K562 (cell line): Measurements from ENCODE around the gene ZSWIM6. TPM values are rescaled to one million over a fixed set of nuclear protein-coding genes. Genes with fewer than 3 reads are reported as not detected.

Source experiments
- ATAC-seq: fragments of 200-7000 bp; cut with Tn5 transposase; 3 replicates; pipeline ENCODE4 v1.9.1; 2020; ENCODE audit warnings: moderate library complexity
- BruUV-seq: library from RNA; stranded (reverse); fragments of 400-500 nt; replicated peaks from 2 replicates; lab custom pipeline; 2021; lab: Mats Ljungman, UMichigan
- CTCF ChIA-PET: fragments of 300-600 bp; formaldehyde crosslinking; extraction: SDS; loops from one replicate; lab custom pipeline; 2021; ENCODE audit warnings: low intra/inter-chr PET ratio; lab: Yijun Ruan, JAX
- POLR2A ChIA-PET: fragments of 300-600, 350-650 bp; sonication (Branson Sonifier 250); formaldehyde crosslinking; extraction: SDS; loops from one replicate; lab custom pipeline; 2021; ENCODE audit warnings: antibody characterized with exemption, inconsistent platforms; lab: Yijun Ruan, JAX
- DNase-seq, 4 experiments: peaks; one replicate each; pipeline versions ENCODE4 v3.0.0 to v3.0.0-alpha.2; 2011 to 2018; ENCODE audit warnings: low spot score in 3 of 4, mixed read lengths in 3 of 4; ENCODE audit errors: extremely low read depth in 1 of 4
- FAIRE-seq: peaks from 2 replicates; lab custom pipeline; 2011; peaks lifted over from hg19 to GRCh38; lab: Jason Lieb, UNC
- H2AFZ ChIP-seq: 2 replicates; pipeline ENCODE4 v1.6.0; 2011; ENCODE audit warnings: low read depth, low read length, control low read depth, inconsistent platforms
- H3K27ac ChIP-seq: fragments of 200-600 bp; 3 replicates; pipeline ENCODE4 v1.8.0; 2011; ENCODE audit warnings: low read depth, mild to moderate bottlenecking, control low read depth, inconsistent platforms, low read length, moderate library complexity, mixed read lengths; ENCODE audit errors: extremely low read depth
- H3K27me3 ChIP-seq, 2 experiments: fragments of 300-600 bp in 1 of 2; 2 replicates in 1 of 2; 3 replicates in 1 of 2; pipeline versions ENCODE4 v1.6.0 to v1.8.0; 2011; ENCODE audit warnings: inconsistent platforms in 2 of 2, low read length in 2 of 2, mild to moderate bottlenecking in 1 of 2, mixed read lengths in 1 of 2, moderate library complexity in 1 of 2; ENCODE audit not compliant: control insufficient read depth in 2 of 2, insufficient read depth in 2 of 2
- H3K36me3 ChIP-seq: fragments of 300-600 bp; 3 replicates; pipeline ENCODE4 v1.8.0; 2011; ENCODE audit warnings: mild to moderate bottlenecking, low read length, inconsistent platforms; ENCODE audit not compliant: control insufficient read depth, insufficient read depth
- H3K4me1 ChIP-seq, 2 experiments: fragments of 200-600 bp in 1 of 2; replicated peaks in 1 of 2; 2 replicates in 1 of 2; 3 replicates in 1 of 2; pipeline versions ENCODE4 v1.5.1 to v1.8.0; 2011; ENCODE audit warnings: inconsistent platforms in 2 of 2, low read length in 2 of 2, mild to moderate bottlenecking in 1 of 2, mixed read lengths in 1 of 2, moderate library complexity in 1 of 2; ENCODE audit not compliant: control insufficient read depth in 2 of 2, insufficient read depth in 2 of 2
- H3K4me2 ChIP-seq: 2 replicates; pipeline ENCODE4 v1.6.1; 2011; ENCODE audit warnings: low read length, control low read depth, inconsistent platforms, mixed read lengths; ENCODE audit not compliant: insufficient read depth
- H3K4me3 ChIP-seq: fragments of 200-600 bp; sonication (generic), shearing (Covaris generic); 2 replicates; pipeline ENCODE4 v1.5.1; 2016; ENCODE audit warnings: control low read depth, inconsistent platforms
- H3K79me2 ChIP-seq: fragments of 200-600 bp; 3 replicates; pipeline ENCODE4 v1.8.0; 2011; ENCODE audit warnings: low read length, inconsistent platforms; ENCODE audit not compliant: control insufficient read depth, insufficient read depth
- H3K9ac ChIP-seq, 2 experiments: 2 replicates each; pipeline versions ENCODE4 v1.6.0 to v1.6.1; 2011; ENCODE audit warnings: low read depth in 2 of 2, low read length in 2 of 2, control low read depth in 1 of 2, inconsistent platforms in 1 of 2, mild to moderate bottlenecking in 1 of 2, mixed read lengths in 1 of 2; ENCODE audit not compliant: insufficient read depth in 1 of 2
- H3K9me1 ChIP-seq: one replicate; pipeline ENCODE4 v1.6.0; 2011; ENCODE audit warnings: inconsistent platforms, mild to moderate bottlenecking, low read length, moderate library complexity; ENCODE audit not compliant: control insufficient read depth, insufficient read depth
- H3K9me3 ChIP-seq: replicated peaks from 2 replicates; pipeline ENCODE4 v1.5.1; 2011; ENCODE audit warnings: low read depth, low read length, inconsistent platforms; ENCODE audit not compliant: control insufficient read depth, insufficient read depth
- H4K20me1 ChIP-seq: replicated peaks from 2 replicates; pipeline ENCODE4 v1.6.1; 2011; ENCODE audit warnings: low read length, inconsistent platforms, mixed read lengths; ENCODE audit not compliant: control insufficient read depth, insufficient read depth
- BMI1 ChIP-seq: fragments of 150-350 bp; IDR thresholded peaks from 2 replicates; pipeline ENCODE4 v1.6.1; 2014; ENCODE audit warnings: low read length
- GABPA ChIP-seq: fragments of 200-800 bp; sonication (Bioruptor generic); conservative IDR thresholded peaks from 2 replicates; pipeline ENCODE4 v1.6.1; 2016; ENCODE audit warnings: low read depth, missing genetic modification characterization, missing compliant biosample characterization
- GTF2A2 ChIP-seq: IDR thresholded peaks from 2 replicates; pipeline ENCODE4 v1.6.1; 2016; ENCODE audit warnings: mild to moderate bottlenecking, missing genetic modification characterization, missing compliant biosample characterization
- KHSRP ChIP-seq: fragments of 450-650 bp; IDR thresholded peaks from 2 replicates; pipeline ENCODE4 v1.6.1; 2017
- SP2 ChIP-seq: IDR thresholded peaks from 2 replicates; pipeline ENCODE4 v1.6.1; 2011; ENCODE audit warnings: mild to moderate bottlenecking, low read depth, low read length, moderate library complexity; ENCODE audit not compliant: poor library complexity, severe bottlenecking; ENCODE audit errors: extremely low read depth
- SRSF1 ChIP-seq: fragments of 200-400 bp; formaldehyde crosslinking; IDR thresholded peaks from 2 replicates; pipeline ENCODE4 v1.6.1; 2017; ENCODE audit warnings: mild to moderate bottlenecking, low read depth, low read length, moderate library complexity
- SRSF9 ChIP-seq: fragments of 200-400 bp; formaldehyde crosslinking; IDR thresholded peaks from 2 replicates; pipeline ENCODE4 v1.6.1; 2017; ENCODE audit warnings: low read depth, low read length, borderline replicate concordance
- ZNF384 ChIP-seq: IDR thresholded peaks from 2 replicates; pipeline ENCODE4 v1.6.1; 2012; ENCODE audit warnings: low read depth, low read length, improper control_type of control experiment
- ZNF408 ChIP-seq: fragments of 250-450 bp; sonication (Bioruptor Pico); IDR thresholded peaks from 2 replicates; pipeline ENCODE4 v1.4.0; 2020; ENCODE audit warnings: low read depth, mild to moderate bottlenecking, moderate library complexity
- WGBS: fragments of 100-300 bp; shearing (Covaris generic); methylation state at CpG from one replicate; pipeline ENCODE4 v1.1.6; 2016; ENCODE audit warnings: low coverage, mixed read lengths; ENCODE audit not compliant: insufficient coverage; ENCODE audit errors: missing lambda C conversion rate; 5-methylcytosine and 5-hydroxymethylcytosine counted together
- in situ Hi-C: fragments of 300-500 bp; cut with MboI; formaldehyde crosslinking; loops from 4 replicates; pipeline ENCODE4 v1.15.0; 2018; ENCODE audit warnings: inconsistent platforms, mixed read lengths
- intact Hi-C: fragments of 100-400 bp; cut with micrococcal nuclease; formaldehyde crosslinking; loops from 2 replicates; pipeline ENCODE4 v1.14.2; 2022
- polyA plus RNA-seq, 8 experiments: library from polyadenylated mRNA; depleted of rRNA in 4 of 8; stranded (reverse) in 5 of 8; unstranded in 3 of 8; fragments of >200 nt; fragmentation: Nextera tagmentation in 2 of 8; fragmentation: Illumina TruSeq in 1 of 8; extraction: Ambion mirVana in 2 of 8; extraction: Trizol in 1 of 8; gene quantifications; 2 replicates each; pipeline versions ENCODE4 v1.2.1 to v1.2.3, GENCODE V29; 2011 to 2014; ENCODE audit warnings: inconsistent platforms in 1 of 8, missing spikeins in 1 of 8
- total RNA-seq, 7 experiments: library from RNA; depleted of rRNA in 6 of 7; stranded (reverse); fragments of >200 nt in 6 of 7; fragmentation: Illumina TruSeq in 2 of 7; extraction: Trizol in 2 of 7; gene quantifications; 2 replicates each; pipeline versions ENCODE4 v1.2.1 to v1.2.3, GENCODE V29; 2011 to 2021; ENCODE audit warnings: low replicate concordance in 1 of 7
- TF ChIP-seq, protein P1 (sequence below), 2 experiments: fragments of 450-650 bp in 1 of 2; sonication (generic) in 1 of 2; formaldehyde crosslinking in 1 of 2; IDR thresholded peaks in 1 of 2; conservative IDR thresholded peaks in 1 of 2; 2 replicates each; pipeline versions ENCODE4 v1.6.1 to v1.8.1; 2016 to 2023; ENCODE audit warnings: mild to moderate bottlenecking in 2 of 2, moderate library complexity in 2 of 2, inconsistent platforms in 1 of 2, missing genetic modification reagents in 1 of 2
- TF ChIP-seq, protein P2 (sequence below): sonication (generic); formaldehyde crosslinking; IDR thresholded peaks from 2 replicates; pipeline ENCODE4 v1.9.0; 2022; ENCODE audit warnings: mild to moderate bottlenecking, missing genetic modification reagents
- TF ChIP-seq, protein P3 (sequence below): sonication (generic); formaldehyde crosslinking; IDR thresholded peaks from 2 replicates; pipeline ENCODE4 v1.8.0; 2023; ENCODE audit warnings: mild to moderate bottlenecking, missing genetic modification reagents
- TF ChIP-seq, protein P4 (sequence below): fragments of 250-450 bp; sonication (Bioruptor Pico); IDR thresholded peaks from 2 replicates; pipeline ENCODE4 v1.5.0; 2021; ENCODE audit warnings: mild to moderate bottlenecking, moderate library complexity

The ZSWIM6 gene
- total and polyA plus RNA-seq, 9 of the 15 experiments (the other 6 are each of a cell fraction or from before 2014, with no cell fraction given) = 0.81 to 3.2 (median 2.0) TPM

DNA sequence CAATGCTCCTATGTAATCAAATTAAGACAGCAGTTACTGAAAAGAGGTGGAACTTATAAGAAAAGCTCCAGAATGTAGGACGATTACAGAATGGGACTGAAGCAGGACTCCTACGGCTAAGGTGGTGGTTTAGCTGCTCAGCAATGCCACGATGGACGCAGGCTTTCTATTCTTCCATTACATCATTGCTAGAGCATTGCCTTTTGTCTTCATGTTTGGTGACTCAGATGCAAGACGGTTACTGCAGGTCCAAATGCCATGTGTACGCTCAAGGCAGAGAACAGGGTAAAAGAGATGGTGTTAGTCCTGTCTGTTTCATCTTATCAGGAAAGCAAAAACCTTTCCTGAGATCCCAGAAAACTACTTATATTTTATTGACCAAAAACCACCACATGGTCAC lies 255.1 kb downstream of the ZSWIM6 start:
- 3% methylated on average over 6 of the region's 6 CpGs for WGBS
- no peak overlapping the region for H3K4me3 ChIP-seq
- no peak overlapping the region for H3K4me2 ChIP-seq
- POLR2A ChIA-PET = interaction anchor here (0.6 to 1.1 kb wide), 2 partner anchors 13 to 87 kb away, joined by 3 to 4 read pairs; no protein-coding TSS in a partner anchor
- ATAC-seq (no peak), FAIRE-seq (no peak), DNase-seq (no peak)
- peaks cover 5% of the 10 kb centered on the region; the same call in 1 of the 2 replicates for H3K9me3 ChIP-seq
- H3K4me1 ChIP-seq = no peaks in the 10 kb centered on the region
- no peaks in the 10 kb centered on the region for H3K36me3 ChIP-seq
- intact Hi-C loops (no loop called here), in situ Hi-C loops (no loop called here)
- H3K27me3 ChIP-seq = peaks cover 5% of the 10 kb centered on the region in 2 experiments; a peak in 4 of 5 replicates
- BruUV-seq = no TSS peak
- TF ChIP-seq, protein P1, sequence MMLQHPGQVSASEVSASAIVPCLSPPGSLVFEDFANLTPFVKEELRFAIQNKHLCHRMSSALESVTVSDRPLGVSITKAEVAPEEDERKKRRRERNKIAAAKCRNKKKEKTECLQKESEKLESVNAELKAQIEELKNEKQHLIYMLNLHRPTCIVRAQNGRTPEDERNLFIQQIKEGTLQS (IDR thresholded peaks at IDR 0.05) = no peak
- TF ChIP-seq, protein P1 (CRISPR knock-in tag; conservative IDR thresholded peaks at IDR 0.05) = no peak
- TF ChIP-seq GTF2A2 (tag) = no peak
- no peak for TF ChIP-seq BMI1
- no peak for TF ChIP-seq SP2
- TF ChIP-seq KHSRP = no peak
- TF ChIP-seq SRSF1 = no peak
- TF ChIP-seq ZNF384 = no peak
- TF ChIP-seq, protein P2, sequence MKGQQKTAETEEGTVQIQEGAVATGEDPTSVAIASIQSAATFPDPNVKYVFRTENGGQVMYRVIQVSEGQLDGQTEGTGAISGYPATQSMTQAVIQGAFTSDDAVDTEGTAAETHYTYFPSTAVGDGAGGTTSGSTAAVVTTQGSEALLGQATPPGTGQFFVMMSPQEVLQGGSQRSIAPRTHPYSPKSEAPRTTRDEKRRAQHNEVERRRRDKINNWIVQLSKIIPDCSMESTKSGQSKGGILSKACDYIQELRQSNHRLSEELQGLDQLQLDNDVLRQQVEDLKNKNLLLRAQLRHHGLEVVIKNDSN (CRISPR knock-in tag) = no peak
- TF ChIP-seq GABPA (tag) = no peak
- TF ChIP-seq ZNF408 = no peak
- TF ChIP-seq, protein P3, sequence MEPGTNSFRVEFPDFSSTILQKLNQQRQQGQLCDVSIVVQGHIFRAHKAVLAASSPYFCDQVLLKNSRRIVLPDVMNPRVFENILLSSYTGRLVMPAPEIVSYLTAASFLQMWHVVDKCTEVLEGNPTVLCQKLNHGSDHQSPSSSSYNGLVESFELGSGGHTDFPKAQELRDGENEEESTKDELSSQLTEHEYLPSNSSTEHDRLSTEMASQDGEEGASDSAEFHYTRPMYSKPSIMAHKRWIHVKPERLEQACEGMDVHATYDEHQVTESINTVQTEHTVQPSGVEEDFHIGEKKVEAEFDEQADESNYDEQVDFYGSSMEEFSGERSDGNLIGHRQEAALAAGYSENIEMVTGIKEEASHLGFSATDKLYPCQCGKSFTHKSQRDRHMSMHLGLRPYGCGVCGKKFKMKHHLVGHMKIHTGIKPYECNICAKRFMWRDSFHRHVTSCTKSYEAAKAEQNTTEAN (CRISPR knock-in tag) = no peak
- TF ChIP-seq, protein P4, sequence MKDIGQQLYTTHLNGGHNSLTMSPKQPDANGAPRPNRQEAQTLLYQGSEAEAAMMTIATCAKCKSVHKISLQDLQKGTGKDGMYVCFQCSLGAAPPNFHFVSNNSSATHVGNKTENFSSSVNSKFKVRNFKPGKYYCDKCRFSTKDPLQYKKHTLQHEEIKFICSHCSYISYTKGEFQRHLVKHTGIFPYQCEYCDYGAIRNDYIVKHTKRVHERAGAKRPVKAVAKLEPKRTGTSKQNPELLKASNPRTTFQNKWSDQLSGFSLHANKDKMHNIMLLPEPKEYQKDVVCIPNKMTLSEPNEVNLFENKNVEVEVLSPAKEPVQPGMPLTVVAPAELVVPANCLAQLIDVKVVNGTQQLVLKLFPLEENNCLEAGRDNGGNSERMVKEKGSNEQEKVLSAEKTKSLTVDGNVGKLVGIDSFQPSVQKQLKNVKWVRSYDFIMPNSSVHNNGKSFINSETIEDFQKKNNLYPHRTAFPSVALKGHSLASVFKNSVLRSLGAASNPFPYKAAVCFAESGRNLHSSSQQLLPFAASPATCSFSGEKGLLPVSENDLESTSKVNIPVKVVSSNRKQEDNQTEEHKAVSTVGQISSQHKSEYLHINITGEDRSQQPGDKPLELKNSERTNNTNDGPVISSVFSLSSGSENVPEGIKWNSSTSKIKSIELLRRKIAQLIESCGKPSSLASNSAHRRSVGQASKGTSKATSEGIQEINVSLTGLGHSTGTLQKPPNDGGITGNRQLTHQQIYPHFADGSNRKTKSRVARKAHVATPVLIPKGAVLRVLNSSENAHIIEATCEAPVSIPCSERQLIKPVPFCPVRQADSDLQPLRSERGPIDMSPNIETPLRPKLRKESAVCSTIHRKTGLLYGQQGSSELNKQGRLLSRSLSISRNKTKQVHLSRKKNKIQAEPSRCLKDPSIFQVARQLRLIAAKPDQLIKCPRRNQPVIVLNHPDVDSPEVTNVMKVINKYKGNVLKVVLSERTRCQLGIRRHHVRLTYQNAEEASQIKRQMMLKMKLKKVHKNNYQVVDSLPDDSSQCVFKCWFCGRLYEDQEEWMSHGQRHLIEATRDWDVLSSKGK (CRISPR knock-in tag) = no peak
- TF ChIP-seq SRSF9 = no peak
- H3K9ac ChIP-seq = no peak overlapping the region
- H4K20me1 ChIP-seq = no peaks in the 10 kb centered on the region
- H3K27ac ChIP-seq = no peak overlapping the region
- H3K79me2 ChIP-seq = no peaks in the 10 kb centered on the region
- H3K9me1 ChIP-seq = no peaks in the 10 kb centered on the region
- CTCF ChIA-PET = no interaction called here
- no peak overlapping the region for H2AFZ ChIP-seq
